GM21360 (cell line): ENCODE results near the gene AHDC1.
"Not testable (repeated sequence)": the region's sequence is repeated elsewhere in the genome, so short reads cannot be mapped to it uniquely, and the experiment has no call there.

Experiments used
- ATAC-seq: cut with Tn5 transposase; IDR thresholded peaks from one replicate; pipeline ENCODE4 v1.9.1; 2021; ENCODE audit warnings: mild to moderate bottlenecking, moderate library complexity; ENCODE audit not compliant: unreplicated experiment

AHDC1 gene

DNA sequence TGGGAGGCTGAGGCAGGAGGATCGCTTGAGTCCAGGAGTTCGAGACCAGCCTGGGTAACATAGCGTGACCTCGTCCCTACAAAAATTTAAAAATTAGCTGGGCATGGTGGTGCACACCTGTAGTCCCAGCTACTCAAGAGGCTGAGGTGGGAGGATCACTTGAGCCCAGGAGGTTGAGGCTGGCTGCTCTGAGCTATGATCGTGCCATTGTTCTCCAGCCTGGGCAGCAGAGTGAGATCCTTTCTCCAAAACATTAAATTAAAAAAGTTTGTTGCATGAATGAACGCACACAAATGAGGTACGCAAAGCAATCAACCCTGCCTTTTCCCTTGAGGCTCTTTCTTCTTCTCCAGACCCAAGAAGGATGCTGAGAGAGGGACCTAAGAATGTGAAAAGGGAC lies 50.1 kb downstream of the AHDC1 start:
- ATAC-seq = not testable (repeated sequence)

GRCh38 chr1:27552911-27553420 lies 51.0 kb downstream of the AHDC1 start:
- no peak for ATAC-seq

- ATAC-seq = no peak
These were observed 52.0 kb downstream of the AHDC1 start for GRCh38 chr1:27551953-27552312.

GRCh38 chr1:27551170-27551952 lies 52.6 kb downstream of the AHDC1 start:
- ATAC-seq = no peak

GRCh38 chr1:27550510-27551169 lies 53.3 kb downstream of the AHDC1 start:
- ATAC-seq = no peak

DNA sequence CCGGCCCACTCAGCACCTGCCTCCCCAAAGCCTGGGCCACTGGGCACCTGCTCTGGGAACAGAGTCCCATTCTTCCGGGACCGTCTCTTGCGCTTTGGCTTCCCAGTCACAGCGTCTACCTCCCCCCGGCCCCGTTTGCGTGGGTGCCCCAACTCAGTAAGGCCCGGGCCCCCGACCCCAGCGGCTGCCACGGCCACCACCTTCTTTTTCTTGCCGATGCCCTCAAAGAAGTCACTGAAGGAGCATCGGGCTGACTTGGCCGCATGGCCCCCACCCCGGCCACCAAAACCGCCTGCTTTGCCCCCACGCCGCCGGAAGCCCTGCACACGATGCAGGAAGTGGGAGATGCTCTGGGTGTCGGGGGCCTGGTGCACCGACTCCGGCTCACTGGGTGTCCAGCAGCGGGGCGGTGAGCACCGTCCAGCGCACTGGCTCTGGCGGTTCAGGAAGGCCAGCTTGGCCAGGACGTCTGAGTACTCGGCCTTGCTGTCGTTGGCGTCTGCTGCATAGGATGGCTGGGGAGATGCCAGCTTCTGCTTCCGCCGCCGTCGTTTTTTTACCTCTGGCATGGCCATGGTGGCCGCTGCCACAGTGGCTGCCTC lies 54.0 kb downstream of the AHDC1 start:
- ATAC-seq = no peak

DNA sequence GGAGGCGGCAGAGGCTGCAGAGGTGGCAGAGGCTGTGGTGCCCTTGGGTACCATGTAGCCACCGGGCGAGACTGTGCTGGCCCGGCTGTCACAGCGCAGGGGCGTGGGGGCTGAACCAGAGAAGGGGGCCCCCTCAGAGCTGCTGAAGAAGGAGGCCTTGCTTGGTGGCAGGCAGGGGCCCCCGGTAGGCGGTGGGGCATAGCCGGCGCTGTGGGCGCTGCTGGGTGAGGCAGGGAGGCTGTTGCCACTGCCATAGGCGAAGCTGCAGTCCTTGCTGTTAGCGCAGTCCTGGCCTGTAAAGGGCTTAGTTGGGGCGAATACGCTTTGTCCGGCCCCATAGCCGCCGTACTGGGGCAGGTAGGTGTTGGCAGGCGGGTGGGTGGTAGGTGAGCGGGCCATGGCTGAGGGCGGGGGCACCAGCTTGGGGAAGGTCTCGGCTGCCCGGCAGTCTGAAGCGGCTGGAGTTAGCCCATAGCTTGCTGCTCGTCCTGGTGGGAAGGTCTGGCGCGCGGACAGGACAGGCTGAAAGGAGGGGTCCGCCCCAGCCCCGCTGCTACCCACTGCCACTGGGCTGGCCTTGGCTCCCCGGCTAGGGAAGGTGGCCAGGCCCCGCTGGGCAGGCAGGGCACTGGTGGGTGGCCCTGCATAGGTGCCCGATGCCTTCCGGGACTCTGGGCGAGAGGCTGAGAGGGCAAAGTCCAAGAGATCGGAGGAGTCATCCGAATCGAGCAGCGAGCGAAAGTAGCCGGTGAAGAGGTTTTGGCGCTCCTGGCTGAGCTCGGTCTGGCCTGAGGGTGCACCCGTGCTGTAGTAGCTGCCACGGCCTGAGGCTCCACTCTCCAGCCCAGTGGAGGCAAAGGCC lies 54.9 kb downstream of the AHDC1 start:
- ATAC-seq = no peak

- ATAC-seq = no peak
These were observed 55.6 kb downstream of the AHDC1 start for GRCh38 chr1:27548136-27548853.

- no peak for ATAC-seq
These were observed 56.5 kb downstream of the AHDC1 start for GRCh38 chr1:27547220-27548116.

DNA sequence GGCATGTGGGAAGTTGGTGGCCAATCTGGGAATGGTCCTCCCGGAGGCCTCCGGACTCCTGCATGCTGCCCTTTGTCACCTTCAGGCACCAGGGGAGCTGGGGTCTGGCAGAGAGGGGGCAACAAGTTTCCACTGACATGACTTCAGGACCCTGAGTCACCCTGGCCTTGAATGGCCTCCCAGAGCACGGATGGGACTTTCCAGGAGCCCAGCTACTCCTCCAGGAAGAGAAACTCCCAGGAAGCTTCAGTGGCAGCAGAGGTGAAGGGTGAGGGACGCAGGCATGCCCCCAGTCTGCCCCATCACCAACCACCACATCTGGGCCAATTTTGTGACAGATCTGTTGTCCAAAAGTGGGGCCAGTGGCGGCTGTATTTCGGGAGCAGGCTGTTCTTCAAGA lies 58.1 kb downstream of the AHDC1 start:
- no peak for ATAC-seq

DNA sequence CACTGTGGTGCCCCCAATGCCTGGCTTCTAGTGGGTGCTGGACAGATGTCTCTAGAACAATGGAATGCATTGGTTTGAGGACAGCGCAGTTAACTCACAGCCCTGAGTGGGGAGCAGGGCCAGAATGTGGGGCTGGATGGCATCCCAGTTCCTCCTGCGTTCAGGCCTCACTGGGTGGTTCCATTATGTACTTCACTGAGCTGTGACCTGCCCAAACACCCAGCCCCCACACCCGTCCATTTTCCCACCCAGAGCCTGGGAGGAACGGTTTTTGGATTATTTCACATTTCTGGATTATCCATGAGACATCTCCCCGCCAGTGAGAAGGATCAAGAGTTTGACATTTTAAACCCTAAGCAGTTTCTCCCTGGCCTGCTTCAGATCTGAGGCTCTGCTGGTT lies 58.7 kb downstream of the AHDC1 start:
- no peak for ATAC-seq

GRCh38 chr1:27544834-27545233 lies 59.1 kb downstream of the AHDC1 start:
- no peak for ATAC-seq

GRCh38 chr1:27543284-27543683 lies 60.7 kb downstream of the AHDC1 start:
- no peak for ATAC-seq

DNA sequence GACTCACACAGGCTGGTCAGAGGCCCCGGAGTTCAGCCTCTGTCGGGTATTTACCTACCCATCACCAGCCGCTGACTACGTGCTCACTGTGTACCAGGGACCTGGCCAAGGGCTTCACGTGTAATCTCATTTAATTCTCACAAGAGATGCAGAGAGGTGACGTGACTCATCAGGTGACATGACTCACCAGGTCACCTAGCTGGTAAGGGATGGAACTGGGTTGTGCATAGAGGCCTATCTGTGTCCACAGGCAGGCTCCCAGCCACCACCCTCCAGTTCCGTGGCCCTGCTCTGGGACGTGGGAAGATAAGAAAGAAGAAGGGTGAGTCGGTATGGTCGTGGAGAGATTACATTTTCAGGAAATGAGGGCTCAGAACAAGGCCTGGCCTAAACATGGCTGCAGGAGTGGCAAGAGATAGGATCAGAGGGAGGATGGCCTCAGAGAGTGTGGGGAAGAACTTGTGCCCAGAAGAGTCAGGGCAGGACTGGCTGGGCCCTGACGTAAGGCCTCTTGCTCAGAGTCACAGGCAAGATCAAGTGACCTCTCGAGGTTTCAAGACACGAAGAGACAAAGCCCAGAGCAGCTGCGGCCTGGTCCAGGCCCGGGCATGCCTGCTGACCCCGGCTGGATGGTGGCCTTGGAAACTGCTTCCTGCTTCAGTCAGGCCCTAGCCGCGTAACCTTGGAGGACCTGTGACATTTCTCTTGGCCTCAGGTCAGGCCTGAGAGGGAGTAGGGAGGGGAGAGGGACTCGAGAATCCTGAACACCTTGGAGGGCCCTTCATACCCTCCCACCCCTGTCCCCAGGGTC lies 61.3 kb downstream of the AHDC1 start:
- no peak for ATAC-seq

DNA sequence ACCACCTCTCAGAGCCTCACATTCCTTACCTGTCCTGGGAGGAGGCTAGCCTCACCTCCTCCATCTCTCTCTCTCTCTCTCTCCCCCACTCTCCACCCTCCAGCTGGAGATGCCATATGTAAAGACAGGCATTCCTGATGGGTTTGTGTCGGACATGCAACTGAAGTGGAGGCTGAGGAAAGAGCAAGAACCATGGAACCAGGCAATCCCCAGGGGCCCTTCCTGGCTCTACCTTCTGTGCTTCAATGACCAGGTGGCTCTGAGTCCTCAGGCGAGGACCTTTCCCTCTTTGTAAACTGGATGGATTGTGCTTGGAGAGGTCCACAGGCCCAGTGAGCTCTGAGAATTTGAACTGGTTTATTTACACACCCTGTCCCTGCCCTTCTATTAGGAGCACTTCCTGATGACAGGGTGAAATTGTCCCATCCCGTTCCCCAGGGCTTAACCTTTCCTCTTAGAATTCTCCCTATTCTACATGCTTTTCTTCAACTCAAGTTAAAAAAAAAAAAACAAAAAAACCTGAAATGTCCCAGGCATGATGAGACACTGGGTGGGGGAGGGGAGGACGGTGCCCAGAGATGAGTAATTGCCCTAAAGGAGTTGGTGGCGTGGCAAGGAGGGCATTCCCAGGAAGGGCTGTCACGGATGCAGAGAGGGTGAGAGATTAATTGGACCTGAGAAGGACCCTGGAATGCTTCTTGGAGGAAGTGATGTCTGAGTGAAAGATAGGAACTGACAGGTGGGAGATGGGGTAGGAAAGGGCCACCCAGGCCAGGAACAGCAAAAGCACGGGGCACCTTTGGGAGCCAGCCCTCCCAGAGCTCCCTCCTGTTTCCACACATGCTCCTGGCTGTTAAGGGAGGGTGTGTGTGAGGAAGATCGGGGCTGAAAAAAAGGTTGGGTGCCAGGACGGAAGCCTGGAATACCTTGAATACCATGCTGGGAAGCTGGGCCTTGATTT lies 63.8 kb downstream of the AHDC1 start:
- no peak for ATAC-seq

GRCh38 chr1:27538793-27539192 lies 65.2 kb downstream of the AHDC1 start:
- ATAC-seq = no peak

DNA sequence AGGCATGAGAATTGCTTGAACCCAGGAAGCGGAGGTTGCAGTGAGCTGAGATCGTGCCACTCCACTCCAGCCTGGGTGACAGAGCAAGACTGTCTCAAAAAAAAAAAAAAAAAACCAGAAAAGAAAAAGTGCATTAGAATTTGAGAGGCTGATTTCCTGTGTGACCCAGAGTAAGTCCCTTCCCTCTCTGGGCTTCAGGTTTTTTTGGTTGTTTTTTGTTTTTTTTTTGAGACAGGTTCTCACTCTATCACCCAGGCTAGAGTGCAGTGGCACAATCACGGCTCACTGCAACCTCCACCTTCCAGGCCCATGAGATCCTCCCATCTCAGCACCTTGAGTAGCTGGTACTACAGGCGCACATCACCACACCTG lies 65.7 kb downstream of the AHDC1 start:
- ATAC-seq = not testable (repeated sequence)
